Smooth muscle cell (in vitro differentiated cells): ENCODE results near the gene MAMLD1. TPM values are rescaled to one million over a fixed set of nuclear protein-coding genes. Genes with fewer than 3 reads are reported as not detected.

Source experiments
- DNase-seq: peaks from one replicate; lab custom pipeline; 2025; ENCODE audit not compliant: unreplicated experiment; lab: John Stamatoyannopoulos, UW
- H2AFZ ChIP-seq: fragments of 200-600 bp; sonication (generic); 2 replicates; pipeline ENCODE4 v1.6.0; 2016; ENCODE audit warnings: antibody characterized with exemption, low read depth, mild to moderate bottlenecking
- H3F3A ChIP-seq: fragments of 200-600 bp; sonication (generic); 2 replicates; pipeline ENCODE4 v1.6.0; 2017; ENCODE audit warnings: antibody characterized with exemption, low read depth
- H3K27ac ChIP-seq: fragments of 200-600 bp; sonication (generic); 2 replicates; pipeline ENCODE4 v1.5.1; 2016; ENCODE audit warnings: low read depth, mild to moderate bottlenecking
- H3K27me3 ChIP-seq: fragments of 200-600 bp; sonication (generic); 2 replicates; pipeline ENCODE4 v1.6.1; 2016; ENCODE audit warnings: low read depth, mild to moderate bottlenecking
- H3K36me3 ChIP-seq: fragments of 200-600 bp; sonication (generic); 2 replicates; pipeline ENCODE4 v1.5.1; 2016; ENCODE audit warnings: low read depth
- H3K4me1 ChIP-seq: fragments of 200-600 bp; sonication (generic); 2 replicates; pipeline ENCODE4 v1.5.1; 2016; ENCODE audit warnings: low read depth
- H3K4me2 ChIP-seq: fragments of 200-600 bp; sonication (generic); 2 replicates; pipeline ENCODE4 v1.6.0; 2016; ENCODE audit warnings: mild to moderate bottlenecking
- H3K4me3 ChIP-seq: fragments of 200-600 bp; sonication (generic); 2 replicates; pipeline ENCODE4 v1.5.1; 2016; ENCODE audit warnings: mild to moderate bottlenecking
- H3K79me2 ChIP-seq: fragments of 200-600 bp; sonication (generic); 2 replicates; pipeline ENCODE4 v1.6.0; 2016; ENCODE audit warnings: low read depth, mild to moderate bottlenecking
- H3K9ac ChIP-seq: fragments of 200-600 bp; sonication (generic); 2 replicates; pipeline ENCODE4 v1.6.0; 2016; ENCODE audit warnings: low read depth
- H3K9me3 ChIP-seq: fragments of 200-600 bp; sonication (generic); replicated peaks from 2 replicates; pipeline ENCODE4 v1.5.1; 2016; ENCODE audit warnings: low read depth
- H4K20me1 ChIP-seq: fragments of 200-600 bp; sonication (generic); 2 replicates; pipeline ENCODE4 v1.6.0; 2016; ENCODE audit warnings: low read depth
- CTCF ChIP-seq: fragments of 200-600 bp; sonication (generic); IDR thresholded peaks from 2 replicates; pipeline ENCODE4 v1.5.1; 2017; ENCODE audit warnings: borderline replicate concordance, mild to moderate bottlenecking, antibody characterized with exemption; ENCODE audit not compliant: insufficient read depth, poor library complexity, severe bottlenecking
- WGBS: methylation state at CpG from one replicate; pipeline ENCODE4 v1.1.7; 2016; ENCODE audit warnings: low lambda C conversion rate; 5-methylcytosine and 5-hydroxymethylcytosine counted together
- polyA plus RNA-seq: library from polyadenylated mRNA; unstranded; fragments of >200 nt; fragmentation: Nextera tagmentation; extraction: Ambion mirVana; gene quantifications from 2 replicates; pipeline ENCODE4 v1.2.1, GENCODE V29; 2016
- total RNA-seq: library from RNA; depleted of rRNA; stranded (reverse); fragments of >200 nt; gene quantifications from 2 replicates; pipeline ENCODE4 v1.2.3, GENCODE V29; 2014

Gene MAMLD1
- total and polyA plus RNA-seq, 2 experiments from 2014 or later = 2.4 to 3.8 TPM

- Histone ChIP-seq H3K27ac (no peak overlapping the region), H3K4me1 (no peaks in the 10 kb centered on the region), H3K9me3 (no peaks in the 10 kb centered on the region), H2AFZ (no peak overlapping the region), H3K9ac (no peak overlapping the region), H3K79me2 (no peaks in the 10 kb centered on the region), H3K36me3 (no peaks in the 10 kb centered on the region), H3K4me3 (no peak overlapping the region), H4K20me1 (no peaks in the 10 kb centered on the region), H3F3A (no peaks in the 10 kb centered on the region), H3K27me3 (no peaks in the 10 kb centered on the region), H3K4me2 (no peak overlapping the region)
- no peak for DNase-seq
- no peak for TF ChIP-seq CTCF
- 67% methylated on average over 16 of the region's 16 CpGs for WGBS
Observed at GRCh38 chrX:150508451-150509367, 145.6 kb downstream of the MAMLD1 start.

- H3K4me1 ChIP-seq = no peaks in the 10 kb centered on the region
- H3K4me3 ChIP-seq = no peak overlapping the region
- no peaks in the 10 kb centered on the region for H4K20me1 ChIP-seq
- no peaks in the 10 kb centered on the region for H3K9me3 ChIP-seq
- H3K27ac ChIP-seq = no peak overlapping the region
- H3K9ac ChIP-seq = no peak overlapping the region
- H3F3A ChIP-seq = no peaks in the 10 kb centered on the region
- H3K79me2 ChIP-seq = no peaks in the 10 kb centered on the region
- TF ChIP-seq CTCF = no peak
- no peaks in the 10 kb centered on the region for H3K27me3 ChIP-seq
- DNase-seq = no peak
- H3K36me3 ChIP-seq = no peaks in the 10 kb centered on the region
- WGBS = 77% methylated on average over 5 of the region's 5 CpGs
- no peak overlapping the region for H2AFZ ChIP-seq
- no peak overlapping the region for H3K4me2 ChIP-seq
Observed at GRCh38 chrX:150509703-150510102, 146.6 kb downstream of the MAMLD1 start.

- no peaks in the 10 kb centered on the region for H3F3A ChIP-seq
- no peaks in the 10 kb centered on the region for H3K4me1 ChIP-seq
- WGBS = 81% methylated on average over 14 of the region's 14 CpGs
- no peak overlapping the region for H3K9ac ChIP-seq
- TF ChIP-seq CTCF = no peak
- H3K9me3 ChIP-seq = no peaks in the 10 kb centered on the region
- no peaks in the 10 kb centered on the region for H3K27me3 ChIP-seq
- H3K4me2 ChIP-seq = no peak overlapping the region
- no peaks in the 10 kb centered on the region for H3K36me3 ChIP-seq
- no peaks in the 10 kb centered on the region for H4K20me1 ChIP-seq
- no peak overlapping the region for H3K4me3 ChIP-seq
- H3K79me2 ChIP-seq = no peaks in the 10 kb centered on the region
- H3K27ac ChIP-seq = no peak overlapping the region
- H2AFZ ChIP-seq = no peak overlapping the region
- no peak for DNase-seq
Observed at GRCh38 chrX:150512461-150512901, 149.4 kb downstream of the MAMLD1 start.
